ENCODE results near the gene ZBED4. TPM values are rescaled to one million over a fixed set of nuclear protein-coding genes. Genes with fewer than 3 reads are reported as not detected.
A peak's percentile ranks its signal among the peaks of the same experiment; 100 is the strongest.

The ZBED4 gene
- total and polyA plus RNA-seq, 4 donors = 2.1 to 10.3 (median 4.8) TPM

DNA sequence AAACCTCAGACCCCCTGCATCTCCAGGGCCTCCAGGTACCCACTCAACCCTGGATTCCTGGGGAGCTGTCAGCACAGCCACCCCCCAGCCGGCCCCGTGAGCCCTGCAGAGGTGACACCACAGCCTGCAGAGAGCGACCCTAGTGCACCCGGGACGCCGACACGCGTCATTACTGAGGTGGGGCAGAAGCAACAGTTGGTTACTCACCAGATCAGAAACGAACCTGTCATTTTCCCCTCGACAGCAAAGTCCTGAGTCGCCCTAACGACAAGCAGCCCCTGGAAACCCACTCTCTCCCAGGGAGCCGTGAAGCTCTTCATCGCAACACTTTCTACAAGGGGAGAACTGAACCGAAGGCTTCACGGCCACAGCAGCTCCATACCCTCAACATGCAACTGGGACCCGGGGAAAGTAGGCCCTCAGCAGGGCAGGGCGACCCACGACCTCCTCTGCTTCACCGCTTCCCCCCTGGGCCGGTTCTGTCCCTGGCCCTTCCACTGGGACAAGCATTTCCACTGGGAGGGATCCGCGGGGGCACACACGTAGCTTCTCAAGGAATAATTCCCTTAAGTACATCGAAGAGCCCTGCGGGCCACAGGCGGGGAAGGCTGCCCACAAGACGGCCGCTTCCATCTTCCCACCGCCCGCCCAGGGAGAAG, 27.6 kb upstream of the ZBED4 start:
- peaks cover 0 to 2% (median 0%) of the 10 kb centered on the region in 4 donors for H3K9me3 ChIP-seq (ENCODE audit: control insufficient read depth in 4 of 4, low read length in 3 of 4)
- no peak overlapping the region for H3K27ac ChIP-seq (ENCODE audit: low read depth in 1 of 2, low read length in 2 of 2)
- peaks cover 10 to 14% (median 12%) of the 10 kb centered on the region in 4 donors for H3K36me3 ChIP-seq (ENCODE audit: control insufficient read depth in 4 of 4, insufficient read depth in 3 of 4, low read depth in 1 of 4, low read length in 3 of 4)
- no peak for DNase-seq (ENCODE audit: low spot score)
- TF ChIP-seq, protein P1, sequence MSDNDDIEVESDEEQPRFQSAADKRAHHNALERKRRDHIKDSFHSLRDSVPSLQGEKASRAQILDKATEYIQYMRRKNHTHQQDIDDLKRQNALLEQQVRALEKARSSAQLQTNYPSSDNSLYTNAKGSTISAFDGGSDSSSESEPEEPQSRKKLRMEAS (IDR thresholded peaks at IDR 0.05) = no peak
- TF ChIP-seq, protein P2, sequence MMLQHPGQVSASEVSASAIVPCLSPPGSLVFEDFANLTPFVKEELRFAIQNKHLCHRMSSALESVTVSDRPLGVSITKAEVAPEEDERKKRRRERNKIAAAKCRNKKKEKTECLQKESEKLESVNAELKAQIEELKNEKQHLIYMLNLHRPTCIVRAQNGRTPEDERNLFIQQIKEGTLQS (IDR thresholded peaks at IDR 0.05) = no peak
- TF ChIP-seq YY1 (IDR thresholded peaks at IDR 0.05) = no peak
- TF ChIP-seq RXRA (IDR thresholded peaks at IDR 0.05) = no peak
- TF ChIP-seq HNF4A (conservative IDR thresholded peaks at IDR 0.05) = no peak
- TF ChIP-seq GABPA (IDR thresholded peaks at IDR 0.05 in 1 of 2, conservative IDR thresholded peaks at IDR 0.05 in 1 of 2) = no peak
- no peak for TF ChIP-seq NR2F2 (IDR thresholded peaks at IDR 0.05)
- TF ChIP-seq RAD21 (IDR thresholded peaks at IDR 0.05) = no peak
- TF ChIP-seq FOXA1 (IDR thresholded peaks at IDR 0.05) = no peak
- no peak for TF ChIP-seq EGR1 (IDR thresholded peaks at IDR 0.05; ENCODE audit: low read depth in 2 of 2)
- TF ChIP-seq, protein P3, sequence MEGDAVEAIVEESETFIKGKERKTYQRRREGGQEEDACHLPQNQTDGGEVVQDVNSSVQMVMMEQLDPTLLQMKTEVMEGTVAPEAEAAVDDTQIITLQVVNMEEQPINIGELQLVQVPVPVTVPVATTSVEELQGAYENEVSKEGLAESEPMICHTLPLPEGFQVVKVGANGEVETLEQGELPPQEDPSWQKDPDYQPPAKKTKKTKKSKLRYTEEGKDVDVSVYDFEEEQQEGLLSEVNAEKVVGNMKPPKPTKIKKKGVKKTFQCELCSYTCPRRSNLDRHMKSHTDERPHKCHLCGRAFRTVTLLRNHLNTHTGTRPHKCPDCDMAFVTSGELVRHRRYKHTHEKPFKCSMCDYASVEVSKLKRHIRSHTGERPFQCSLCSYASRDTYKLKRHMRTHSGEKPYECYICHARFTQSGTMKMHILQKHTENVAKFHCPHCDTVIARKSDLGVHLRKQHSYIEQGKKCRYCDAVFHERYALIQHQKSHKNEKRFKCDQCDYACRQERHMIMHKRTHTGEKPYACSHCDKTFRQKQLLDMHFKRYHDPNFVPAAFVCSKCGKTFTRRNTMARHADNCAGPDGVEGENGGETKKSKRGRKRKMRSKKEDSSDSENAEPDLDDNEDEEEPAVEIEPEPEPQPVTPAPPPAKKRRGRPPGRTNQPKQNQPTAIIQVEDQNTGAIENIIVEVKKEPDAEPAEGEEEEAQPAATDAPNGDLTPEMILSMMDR (IDR thresholded peaks at IDR 0.05; ENCODE audit: low read depth, low read length, missing input control) = no peak
- TF ChIP-seq, protein P4, sequence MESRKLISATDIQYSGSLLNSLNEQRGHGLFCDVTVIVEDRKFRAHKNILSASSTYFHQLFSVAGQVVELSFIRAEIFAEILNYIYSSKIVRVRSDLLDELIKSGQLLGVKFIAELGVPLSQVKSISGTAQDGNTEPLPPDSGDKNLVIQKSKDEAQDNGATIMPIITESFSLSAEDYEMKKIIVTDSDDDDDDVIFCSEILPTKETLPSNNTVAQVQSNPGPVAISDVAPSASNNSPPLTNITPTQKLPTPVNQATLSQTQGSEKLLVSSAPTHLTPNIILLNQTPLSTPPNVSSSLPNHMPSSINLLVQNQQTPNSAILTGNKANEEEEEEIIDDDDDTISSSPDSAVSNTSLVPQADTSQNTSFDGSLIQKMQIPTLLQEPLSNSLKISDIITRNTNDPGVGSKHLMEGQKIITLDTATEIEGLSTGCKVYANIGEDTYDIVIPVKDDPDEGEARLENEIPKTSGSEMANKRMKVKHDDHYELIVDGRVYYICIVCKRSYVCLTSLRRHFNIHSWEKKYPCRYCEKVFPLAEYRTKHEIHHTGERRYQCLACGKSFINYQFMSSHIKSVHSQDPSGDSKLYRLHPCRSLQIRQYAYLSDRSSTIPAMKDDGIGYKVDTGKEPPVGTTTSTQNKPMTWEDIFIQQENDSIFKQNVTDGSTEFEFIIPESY (IDR thresholded peaks at IDR 0.05) = no peak
- no peak for TF ChIP-seq SP1 (IDR thresholded peaks at IDR 0.05)
- TF ChIP-seq JUND (IDR thresholded peaks at IDR 0.05) = no peak
- TF ChIP-seq FOXA2 (IDR thresholded peaks at IDR 0.05) = no peak
- TF ChIP-seq, protein P5, sequence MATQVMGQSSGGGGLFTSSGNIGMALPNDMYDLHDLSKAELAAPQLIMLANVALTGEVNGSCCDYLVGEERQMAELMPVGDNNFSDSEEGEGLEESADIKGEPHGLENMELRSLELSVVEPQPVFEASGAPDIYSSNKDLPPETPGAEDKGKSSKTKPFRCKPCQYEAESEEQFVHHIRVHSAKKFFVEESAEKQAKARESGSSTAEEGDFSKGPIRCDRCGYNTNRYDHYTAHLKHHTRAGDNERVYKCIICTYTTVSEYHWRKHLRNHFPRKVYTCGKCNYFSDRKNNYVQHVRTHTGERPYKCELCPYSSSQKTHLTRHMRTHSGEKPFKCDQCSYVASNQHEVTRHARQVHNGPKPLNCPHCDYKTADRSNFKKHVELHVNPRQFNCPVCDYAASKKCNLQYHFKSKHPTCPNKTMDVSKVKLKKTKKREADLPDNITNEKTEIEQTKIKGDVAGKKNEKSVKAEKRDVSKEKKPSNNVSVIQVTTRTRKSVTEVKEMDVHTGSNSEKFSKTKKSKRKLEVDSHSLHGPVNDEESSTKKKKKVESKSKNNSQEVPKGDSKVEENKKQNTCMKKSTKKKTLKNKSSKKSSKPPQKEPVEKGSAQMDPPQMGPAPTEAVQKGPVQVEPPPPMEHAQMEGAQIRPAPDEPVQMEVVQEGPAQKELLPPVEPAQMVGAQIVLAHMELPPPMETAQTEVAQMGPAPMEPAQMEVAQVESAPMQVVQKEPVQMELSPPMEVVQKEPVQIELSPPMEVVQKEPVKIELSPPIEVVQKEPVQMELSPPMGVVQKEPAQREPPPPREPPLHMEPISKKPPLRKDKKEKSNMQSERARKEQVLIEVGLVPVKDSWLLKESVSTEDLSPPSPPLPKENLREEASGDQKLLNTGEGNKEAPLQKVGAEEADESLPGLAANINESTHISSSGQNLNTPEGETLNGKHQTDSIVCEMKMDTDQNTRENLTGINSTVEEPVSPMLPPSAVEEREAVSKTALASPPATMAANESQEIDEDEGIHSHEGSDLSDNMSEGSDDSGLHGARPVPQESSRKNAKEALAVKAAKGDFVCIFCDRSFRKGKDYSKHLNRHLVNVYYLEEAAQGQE (IDR thresholded peaks at IDR 0.05) = no peak
- TF ChIP-seq HNF4G (IDR thresholded peaks at IDR 0.05) = no peak
- TF ChIP-seq TAF1 (conservative IDR thresholded peaks at IDR 0.05) = no peak
- H3K27me3 ChIP-seq (ENCODE audit: control insufficient read depth in 4 of 4, insufficient read depth in 4 of 4, low read length in 3 of 4) = no peaks in the 10 kb centered on the region
- WGBS = 18% methylated on average over 31 of the region's 31 CpGs
- peak overlapping the region; percentile 79 to 97 (median 79) for H3K4me3 ChIP-seq (ENCODE audit: low read depth in 1 of 3, low read length in 3 of 3)
- H3K9ac ChIP-seq (ENCODE audit: low read depth in 1 of 2, low read length in 2 of 2) = peak overlapping the region; percentile 39 to 68
- H3K4me1 ChIP-seq (ENCODE audit: control insufficient read depth in 4 of 4, insufficient read depth in 4 of 4, low read length in 3 of 4) = peaks cover 17 to 37% (median 26%) of the 10 kb centered on the region in 4 donors
